ENCODE measurements around the gene ZNF765.
"Not testable (repeated sequence)": the region's sequence is repeated elsewhere in the genome, so short reads cannot be mapped to it uniquely, and the experiment has no call there.

ZNF765 gene

GRCh38 chr19:53423074-53423473 lies 28.1 kb downstream of the ZNF765 start:
- not testable (repeated sequence) for DNase-seq

DNA sequence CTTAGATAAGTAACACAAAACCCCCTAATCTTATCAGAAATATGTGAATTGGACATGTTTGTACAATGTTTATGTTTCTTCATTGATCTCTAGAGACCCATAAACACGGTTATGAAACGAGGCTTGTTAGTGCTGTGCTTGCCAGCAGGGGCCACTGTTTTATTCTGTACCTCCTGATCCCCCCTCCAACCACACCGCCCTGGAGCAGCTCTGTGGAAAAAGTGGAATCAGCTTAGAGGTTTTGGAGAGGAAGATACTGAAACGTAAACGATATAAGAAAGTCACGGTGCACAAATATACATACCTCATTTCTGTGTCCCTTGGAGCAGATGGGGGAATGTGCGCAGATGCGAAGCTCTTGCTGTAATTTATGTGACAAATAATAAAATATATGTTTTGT lies 28.7 kb downstream of the ZNF765 start:
- DNase-seq, result not testable (repeated sequence)

DNA sequence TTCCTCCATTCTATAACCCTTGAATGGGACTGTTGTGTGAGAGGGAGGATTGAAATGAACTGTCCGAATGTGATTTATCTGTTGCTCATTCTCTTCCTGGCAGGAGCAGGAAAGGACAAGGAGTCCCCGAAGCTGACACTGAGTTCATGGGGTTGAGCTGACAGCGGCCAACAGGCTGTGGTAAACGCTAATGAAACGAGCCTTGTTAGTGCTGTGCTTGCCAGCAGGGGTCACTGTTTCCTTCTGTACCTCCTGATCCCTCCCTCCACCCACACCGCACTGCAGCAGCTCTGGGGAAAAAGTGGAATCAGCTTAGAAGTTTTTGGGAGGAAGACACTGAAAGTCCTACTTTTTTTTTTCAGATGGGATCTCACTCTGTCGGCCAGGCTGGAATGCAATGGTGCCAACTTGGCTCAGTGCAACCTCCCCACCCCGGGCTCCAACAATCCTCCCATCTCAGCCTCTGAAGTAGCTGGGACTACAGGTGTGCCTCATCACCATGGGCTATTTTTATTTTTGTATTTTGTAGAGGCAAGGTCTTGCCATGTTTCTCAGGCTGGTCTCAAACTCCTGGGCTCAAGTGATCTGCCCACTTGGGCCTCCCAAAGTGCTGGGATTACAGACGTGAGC lies 30.1 kb downstream of the ZNF765 start:
- peak; percentile 74 for DNase-seq

GRCh38 chr19:53431399-53432087 lies 36.6 kb downstream of the ZNF765 start, which contains the start of gene ZNF761:
Gene ZNF761, plus strand, starts transcription at chr19:53431984. Its CDS starts 15,285 bp downstream, at chr19:53447269.
- peak; percentile 97 for DNase-seq

DNA sequence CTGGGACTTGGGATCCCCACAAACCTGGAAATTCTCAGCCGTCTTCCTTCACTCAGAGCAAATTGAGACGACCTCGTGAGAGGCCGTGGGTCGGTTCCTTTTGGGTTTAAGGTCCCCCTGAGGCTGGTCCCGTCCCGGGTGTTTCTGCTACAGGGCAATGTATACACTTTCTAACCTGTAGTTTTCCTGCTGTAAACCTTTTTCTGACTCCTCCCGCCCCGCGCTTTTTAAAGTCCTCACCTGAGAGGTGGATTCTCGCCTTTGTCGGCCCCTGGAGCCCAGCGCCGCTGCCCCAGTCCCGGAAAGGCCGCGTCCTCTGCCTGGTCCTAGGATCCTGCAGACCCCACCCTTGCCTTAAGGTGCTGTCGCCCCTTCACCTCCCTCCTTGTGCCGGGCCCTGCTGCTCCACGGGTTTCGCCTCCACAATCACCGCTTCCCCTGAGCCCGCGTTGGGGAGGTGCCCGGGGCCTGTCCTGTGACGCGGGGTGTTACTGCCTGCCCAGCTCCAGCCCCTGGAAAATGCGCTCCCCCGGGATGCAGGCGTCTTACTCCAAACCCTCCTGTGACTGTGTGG lies 37.2 kb downstream of the ZNF765 start:
- DNase-seq, result peak; percentile 7

GRCh38 chr19:53443809-53444208 lies 48.9 kb downstream of the ZNF765 start:
- DNase-seq, result not testable (repeated sequence)

GRCh38 chr19:53447196-53447595 lies 52.2 kb downstream of the ZNF765 start:
- DNase-seq, result not testable (repeated sequence)

- no peak for DNase-seq
Measured at GRCh38 chr19:53455828-53456227, 60.9 kb downstream of the ZNF765 start.

GRCh38 chr19:53460131-53460721 lies 65.3 kb downstream of the ZNF765 start:
- not testable (repeated sequence) for DNase-seq

DNA sequence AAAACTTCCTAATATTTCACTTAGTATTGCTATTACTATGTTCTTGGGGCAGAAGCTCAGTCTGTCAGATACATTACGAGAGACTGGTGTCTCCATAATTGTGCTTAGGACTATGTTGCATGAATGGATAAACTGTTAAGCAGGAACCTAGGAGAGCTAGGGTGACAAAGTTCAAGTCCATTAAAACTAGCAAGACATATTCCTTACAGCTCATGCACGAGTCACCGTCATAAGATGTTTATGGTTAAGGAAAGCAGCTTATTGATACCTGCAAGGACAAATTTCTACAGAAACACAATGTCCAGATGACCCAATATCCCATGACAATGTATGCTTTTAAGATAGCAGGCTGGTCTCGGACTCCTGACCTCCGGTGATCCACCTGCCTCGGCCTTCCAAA lies 66.9 kb downstream of the ZNF765 start:
- DNase-seq, result no peak

DNA sequence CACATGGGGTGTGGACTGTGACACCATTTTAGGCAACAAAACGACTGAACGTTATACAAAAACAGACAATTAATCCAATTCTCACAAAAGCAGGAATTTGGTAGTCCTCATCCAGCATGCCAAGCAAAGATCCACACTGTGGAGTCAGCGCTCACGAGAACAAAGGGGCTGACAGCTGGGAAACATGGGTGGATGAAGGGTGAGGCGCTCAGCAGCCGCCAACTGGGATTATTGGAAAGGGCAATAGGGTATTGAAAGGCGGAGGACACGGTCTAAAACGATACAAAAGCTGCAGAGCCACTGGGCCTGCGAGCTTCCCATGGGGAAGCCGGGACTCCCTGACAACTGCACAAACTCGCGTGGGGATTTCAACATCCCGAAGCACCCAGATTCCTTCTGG lies 67.9 kb downstream of the ZNF765 start:
- no peak for DNase-seq

GRCh38 chr19:53463263-53463662 lies 68.3 kb downstream of the ZNF765 start:
- no peak for DNase-seq

DNA sequence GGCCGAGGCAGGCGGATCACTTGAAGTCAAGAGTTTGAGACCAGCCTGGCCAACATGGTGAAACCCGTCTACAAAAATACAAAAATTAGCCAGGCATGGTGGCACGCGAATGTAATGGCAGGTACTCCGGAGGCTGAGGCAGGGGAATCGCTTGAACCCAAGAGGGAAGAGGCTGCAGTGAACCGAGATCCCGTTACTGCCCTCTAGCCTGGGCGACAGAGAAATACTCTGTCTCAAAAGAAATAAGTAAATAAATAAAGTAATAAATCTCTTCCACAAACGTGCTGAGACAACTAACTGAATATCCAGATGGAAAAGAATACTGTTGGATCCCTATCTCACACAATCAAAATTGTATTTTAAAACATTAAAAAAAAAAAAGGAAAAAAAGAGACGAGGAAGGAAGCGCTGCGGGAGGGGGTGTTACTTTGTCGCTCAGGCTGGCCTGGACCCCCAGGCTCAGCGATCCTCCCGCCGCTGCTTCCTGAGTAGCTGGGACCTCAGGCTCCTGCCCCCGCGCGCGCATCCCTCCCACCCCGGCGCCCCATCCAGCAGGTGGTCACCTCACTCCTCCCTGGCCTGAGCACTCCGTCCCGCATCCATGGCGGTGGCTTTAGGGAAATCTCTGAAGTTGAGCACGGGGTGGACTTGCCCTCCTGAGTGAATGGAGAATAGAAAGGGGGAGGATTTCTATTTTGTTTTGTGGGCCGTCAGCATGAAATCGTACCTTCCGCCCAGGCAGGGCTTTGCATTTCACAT lies 72.0 kb downstream of the ZNF765 start:
- DNase-seq, result no peak

DNA sequence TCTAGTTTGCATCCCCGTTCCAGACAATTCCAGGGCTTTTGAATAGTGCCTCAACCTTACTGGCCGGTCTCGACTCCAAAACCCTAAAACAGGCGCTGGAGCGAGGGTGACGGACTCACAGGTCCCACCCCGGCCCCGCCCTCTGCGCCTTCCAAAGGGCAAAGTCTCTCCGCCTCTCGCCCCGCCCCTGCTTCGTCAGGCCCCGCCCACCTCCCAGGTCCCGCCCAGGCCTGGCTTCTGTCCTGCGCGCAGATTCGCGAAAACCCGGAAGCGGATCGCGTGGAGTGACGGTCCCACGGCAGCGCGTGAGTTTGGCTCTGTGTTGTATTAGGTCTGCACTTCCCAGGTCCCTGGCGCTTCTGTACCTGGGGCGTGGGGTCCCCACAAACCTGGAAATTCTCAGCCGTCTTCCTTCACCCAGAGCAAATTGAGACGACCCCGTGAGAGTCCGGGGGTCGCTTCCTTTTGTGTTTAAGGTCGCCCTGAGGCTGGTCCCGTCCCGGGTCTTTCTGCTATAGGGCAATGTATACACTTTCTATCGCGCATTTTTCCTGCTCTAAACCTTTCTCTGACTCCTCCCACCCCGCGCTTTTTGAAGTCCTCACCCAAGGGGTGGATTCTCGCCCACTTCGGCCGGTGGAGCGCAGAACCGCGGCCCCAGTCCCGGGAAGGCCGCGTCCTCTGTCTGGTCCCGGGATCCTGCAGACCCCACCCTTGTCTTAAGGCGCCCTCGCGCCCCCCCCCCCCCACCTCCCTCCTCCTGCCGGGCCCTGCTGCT lies 72.7 kb downstream of the ZNF765 start, which contains the start of gene ZNF813:
Gene ZNF813, plus strand, starts transcription at position 249 of the 778 bp plus-strand sequence. CDS start 16,090 bp downstream, outside the sequence.
- DNase-seq, result peak; percentile 96

DNA sequence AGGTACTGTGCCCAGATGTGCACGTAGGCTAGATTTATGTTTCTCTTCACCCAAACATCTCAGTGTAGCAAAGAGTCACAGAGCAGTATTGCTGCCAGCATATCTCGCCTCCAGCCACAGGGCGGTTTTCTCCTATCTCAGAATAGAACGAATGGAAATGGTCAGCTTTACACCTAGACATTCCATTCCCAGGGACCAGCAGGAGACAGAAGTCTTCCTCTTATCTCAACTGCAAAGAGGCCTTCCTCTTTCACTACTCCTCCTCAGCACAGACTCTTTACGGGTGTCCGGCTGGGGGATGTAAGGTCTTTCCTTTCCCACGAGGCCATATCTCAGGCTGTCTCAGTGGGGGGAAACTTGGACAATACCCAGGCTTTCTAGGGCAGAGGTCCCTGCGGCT lies 73.7 kb downstream of the ZNF765 start:
- not testable (repeated sequence) for DNase-seq

DNA sequence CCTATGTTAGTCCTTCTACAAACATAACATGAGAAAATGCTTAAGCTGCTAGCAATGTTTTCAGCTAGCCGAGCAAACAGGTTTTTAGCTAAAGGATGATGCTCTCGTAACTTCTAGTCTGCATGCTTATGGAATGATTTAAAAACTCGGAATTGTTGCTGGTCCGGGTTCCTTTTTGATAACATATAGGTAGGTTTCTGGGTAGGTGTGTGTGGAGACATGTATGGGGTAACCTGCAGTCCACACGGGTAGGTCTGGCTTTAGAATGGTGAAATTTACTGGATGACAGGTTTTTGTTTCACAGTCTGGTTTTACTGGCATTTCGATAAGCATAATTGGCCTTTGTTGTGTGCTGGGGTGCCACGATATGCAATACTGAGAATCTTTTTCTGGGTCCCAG lies 77.0 kb downstream of the ZNF765 start:
- no peak for DNase-seq

DNA sequence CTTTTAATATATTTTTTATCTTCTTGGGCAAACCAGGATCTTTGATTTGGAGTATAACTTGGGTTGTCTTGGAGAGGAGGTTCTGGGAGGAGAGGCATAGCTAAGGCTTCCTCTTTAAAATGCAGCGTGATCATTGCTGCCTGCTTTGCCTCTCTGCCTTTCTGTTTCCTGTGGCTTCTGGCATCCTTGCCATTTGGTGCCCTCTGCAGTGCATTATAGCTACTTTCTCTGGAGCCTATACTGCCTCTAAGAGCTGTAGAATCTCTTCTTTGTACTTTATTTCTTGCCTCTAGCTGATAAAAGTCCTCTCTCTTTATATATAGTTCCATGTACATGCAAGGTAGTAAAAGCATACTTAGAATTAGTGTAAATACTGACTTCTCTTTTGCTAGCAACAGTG lies 79.9 kb downstream of the ZNF765 start:
- not testable (repeated sequence) for DNase-seq

DNA sequence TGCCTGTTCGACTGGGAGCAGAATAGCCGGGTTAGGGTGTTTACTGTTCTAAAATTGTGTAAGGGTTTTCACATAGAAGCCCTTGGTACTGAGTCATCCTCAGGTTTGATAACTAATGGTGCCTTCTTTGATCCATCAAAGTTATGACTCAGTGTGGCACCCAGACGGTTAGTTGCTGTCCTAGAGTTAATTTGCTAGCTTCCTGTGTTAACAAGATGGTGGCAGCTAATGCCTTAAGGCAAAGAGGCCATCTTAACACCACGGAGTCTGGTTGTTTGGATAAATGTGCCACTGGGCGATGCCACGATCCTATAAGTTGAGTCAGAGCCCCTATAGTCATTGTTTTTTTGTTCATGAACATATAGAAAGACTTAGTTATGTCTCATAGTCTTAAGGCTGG lies 80.5 kb downstream of the ZNF765 start:
- not testable (repeated sequence) for DNase-seq
